Activated naive CD8-positive, alpha-beta T cell treated with anti-CD3 and anti-CD28 coated beads, Interleukin-2, amount 50 U/mL, for 24 hours (primary cell): ENCODE measurements around the gene NINL.
"Not testable (repeated sequence)": the region's sequence is repeated elsewhere in the genome, so short reads cannot be mapped to it uniquely, and the experiment has no call there.

Experiments used
- ATAC-seq: fragments of 150-1000 bp; cut with Tn5 transposase; one replicate; pipeline ENCODE4 v1.10.0; 2021
- DNase-seq: peaks from one replicate; pipeline ENCODE4 v3.0.0; 2021
- H3K27ac Mint-ChIP-seq: one replicate; pipeline ENCODE4 v1.8.0; 2021; ENCODE audit warnings: mild to moderate bottlenecking, mixed read lengths
- H3K27me3 Mint-ChIP-seq: one replicate; pipeline ENCODE4 v1.8.0; 2021; ENCODE audit warnings: mixed read lengths
- H3K36me3 Mint-ChIP-seq: one replicate; pipeline ENCODE4 v1.8.0; 2021; ENCODE audit warnings: low read depth, mixed read lengths
- H3K4me1 Mint-ChIP-seq: one replicate; pipeline ENCODE4 v1.8.0; 2021; ENCODE audit warnings: mixed read lengths
- H3K4me3 Mint-ChIP-seq: one replicate; pipeline ENCODE4 v1.8.0; 2021; ENCODE audit warnings: mild to moderate bottlenecking, moderate library complexity, mixed read lengths
- H3K9me3 Mint-ChIP-seq: one replicate; pipeline ENCODE4 v1.8.0; 2021; ENCODE audit warnings: mixed read lengths

NINL gene

GRCh38 chr20:25584905-25585704 lies at the start of gene NINL:
NINL (minus strand) TSS chr20:25585531; CDS start chr20:25526587, 58,944 bp downstream.
- H3K27me3 Mint-ChIP-seq = peaks cover 17% of the 10 kb centered on the region
- ATAC-seq = peak; percentile 85
- H3K9me3 Mint-ChIP-seq = no peaks in the 10 kb centered on the region
- H3K4me3 Mint-ChIP-seq = peak within 1 kb of the TSS; percentile 81
- peak within 1 kb of the TSS; percentile 70 for H3K27ac Mint-ChIP-seq
- peaks cover 10% of the 10 kb centered on the region for H3K4me1 Mint-ChIP-seq
- DNase-seq = peak; percentile 55
- H3K36me3 Mint-ChIP-seq = peaks cover 5% of the 10 kb centered on the region

- H3K9me3 Mint-ChIP-seq = peaks cover 13% of the 10 kb centered on the region
- H3K4me3 Mint-ChIP-seq = no peak overlapping the region
- ATAC-seq = no peak
- H3K27ac Mint-ChIP-seq = no peak overlapping the region
- peaks cover 37% of the 10 kb centered on the region for H3K36me3 Mint-ChIP-seq
- no peaks in the 10 kb centered on the region for H3K27me3 Mint-ChIP-seq
- DNase-seq = no peak
- H3K4me1 Mint-ChIP-seq = peaks cover 11% of the 10 kb centered on the region
These were observed 47.8 kb upstream of the NINL start for GRCh38 chr20:25632940-25633790.

- not testable (repeated sequence) for H3K27ac Mint-ChIP-seq, ATAC-seq, H3K9me3 Mint-ChIP-seq, H3K4me3 Mint-ChIP-seq, H3K27me3 Mint-ChIP-seq, DNase-seq
- H3K36me3 Mint-ChIP-seq = peaks cover 25% of the 10 kb centered on the region
- peaks cover 11% of the 10 kb centered on the region for H3K4me1 Mint-ChIP-seq
These were observed 45.3 kb upstream of the NINL start for GRCh38 chr20:25630615-25631014.

GRCh38 chr20:25629816-25630499 lies 44.6 kb upstream of the NINL start:
- peaks cover 20% of the 10 kb centered on the region for H3K36me3 Mint-ChIP-seq
- no peaks in the 10 kb centered on the region for H3K27me3 Mint-ChIP-seq
- peaks cover 12% of the 10 kb centered on the region for H3K4me1 Mint-ChIP-seq
- H3K4me3 Mint-ChIP-seq = no peak overlapping the region
- ATAC-seq = peak; percentile 69
- H3K27ac Mint-ChIP-seq = no peak overlapping the region
- no peak for DNase-seq
- H3K9me3 Mint-ChIP-seq = peaks cover 9% of the 10 kb centered on the region

GRCh38 chr20:25626779-25627178 lies 41.4 kb upstream of the NINL start:
- Mint-ChIP-seq H3K9me3 (peaks cover 9% of the 10 kb centered on the region), H3K27ac (no peak overlapping the region), H3K27me3 (peaks cover 2% of the 10 kb centered on the region), H3K36me3 (peaks cover 9% of the 10 kb centered on the region), H3K4me1 (peaks cover 28% of the 10 kb centered on the region), H3K4me3 (no peak overlapping the region)
- DNase-seq (no peak), ATAC-seq (no peak)

- peak overlapping the region; percentile 97 for H3K27ac Mint-ChIP-seq
- H3K4me1 Mint-ChIP-seq = peaks cover 25% of the 10 kb centered on the region
- H3K27me3 Mint-ChIP-seq = peaks cover 2% of the 10 kb centered on the region
- peak overlapping the region; percentile 84 for H3K4me3 Mint-ChIP-seq
- H3K36me3 Mint-ChIP-seq = peaks cover 12% of the 10 kb centered on the region
- H3K9me3 Mint-ChIP-seq = peaks cover 9% of the 10 kb centered on the region
- ATAC-seq = no peak
- DNase-seq = no peak
These were observed 39.2 kb upstream of the NINL start for GRCh38 chr20:25624500-25624939.

- Mint-ChIP-seq H3K36me3 (peaks cover 12% of the 10 kb centered on the region), H3K27me3 (peaks cover 2% of the 10 kb centered on the region), H3K27ac (peak within 1 kb of the TSS; percentile 97), H3K4me3 (peak within 1 kb of the TSS; percentile 84), H3K9me3 (peaks cover 9% of the 10 kb centered on the region), H3K4me1 (peaks cover 25% of the 10 kb centered on the region)
- ATAC-seq = peak; percentile 90
- DNase-seq = peak; percentile 90
These were observed 38.6 kb upstream of the NINL start, which contains the start of gene NANP for GRCh38 chr20:25623736-25624499. NANP (minus strand) TSS chr20:25624014; CDS start chr20:25623948, 66 bp downstream.

GRCh38 chr20:25623225-25623735 lies 37.9 kb upstream of the NINL start:
- DNase-seq = peak; percentile 52
- ATAC-seq = peak; percentile 1

GRCh38 chr20:25622450-25623224 lies 37.3 kb upstream of the NINL start:
- DNase-seq (no peak), ATAC-seq (no peak)
- no peaks in the 10 kb centered on the region for H3K9me3 Mint-ChIP-seq
- H3K4me3 Mint-ChIP-seq = peak overlapping the region; percentile 84
- peaks cover 8% of the 10 kb centered on the region for H3K36me3 Mint-ChIP-seq
- H3K27me3 Mint-ChIP-seq = peaks cover 2% of the 10 kb centered on the region
- peak overlapping the region; percentile 97 for H3K27ac Mint-ChIP-seq
- peaks cover 25% of the 10 kb centered on the region for H3K4me1 Mint-ChIP-seq

More at GRCh38 chr20:25623225-25623735, 37.9 kb upstream of the NINL start:
- peaks cover 6% of the 10 kb centered on the region for H3K9me3 Mint-ChIP-seq
- H3K27me3 Mint-ChIP-seq = peaks cover 2% of the 10 kb centered on the region
- peaks cover 12% of the 10 kb centered on the region for H3K36me3 Mint-ChIP-seq
- H3K4me1 Mint-ChIP-seq = peaks cover 25% of the 10 kb centered on the region
- H3K27ac Mint-ChIP-seq = peak overlapping the region; percentile 97
- peak overlapping the region; percentile 84 for H3K4me3 Mint-ChIP-seq

- DNase-seq = no peak
- H3K27ac Mint-ChIP-seq = no peak overlapping the region
- H3K36me3 Mint-ChIP-seq = peaks cover 3% of the 10 kb centered on the region
- peak overlapping the region; percentile 84 for H3K4me3 Mint-ChIP-seq
- H3K27me3 Mint-ChIP-seq = peaks cover 2% of the 10 kb centered on the region
- H3K9me3 Mint-ChIP-seq = no peaks in the 10 kb centered on the region
- H3K4me1 Mint-ChIP-seq = peaks cover 25% of the 10 kb centered on the region
- no peak for ATAC-seq
These were observed 36.7 kb upstream of the NINL start for GRCh38 chr20:25622049-25622448.

- peaks cover 13% of the 10 kb centered on the region for H3K36me3 Mint-ChIP-seq
- H3K9me3 Mint-ChIP-seq = no peaks in the 10 kb centered on the region
- no peak for DNase-seq
- H3K4me1 Mint-ChIP-seq = peaks cover 22% of the 10 kb centered on the region
- H3K27ac Mint-ChIP-seq = no peak overlapping the region
- H3K27me3 Mint-ChIP-seq = peaks cover 2% of the 10 kb centered on the region
- no peak for ATAC-seq
- H3K4me3 Mint-ChIP-seq = no peak overlapping the region
These were observed 34.2 kb upstream of the NINL start for GRCh38 chr20:25619514-25619913.

- Mint-ChIP-seq H3K36me3 (peaks cover 6% of the 10 kb centered on the region), H3K4me1 (no peaks in the 10 kb centered on the region), H3K9me3 (no peaks in the 10 kb centered on the region), H3K27ac (no peak overlapping the region), H3K27me3 (no peaks in the 10 kb centered on the region), H3K4me3 (no peak overlapping the region)
- DNase-seq (no peak), ATAC-seq (no peak)
These were observed 23.4 kb upstream of the NINL start for GRCh38 chr20:25608774-25609173.
